Measurements from ENCODE around the gene SOX30.

SOX30 gene

GRCh38 chr5:157594257-157594656 is 58.0 kb downstream of the SOX30 start:
- Histone ChIP-seq H3K4me3 (ENCODE audit: low read depth in 1 of 2, low read length in 1 of 2) (no peak overlapping the region), H3K27me3 (no peaks in the 10 kb centered on the region), H3K9me3 (no peaks in the 10 kb centered on the region), H3K27ac (no peak overlapping the region), H3K36me3 (no peaks in the 10 kb centered on the region), H3K4me1 (ENCODE audit: control insufficient read depth in 1 of 2, insufficient read depth in 1 of 2, low read depth in 1 of 2, low read length in 1 of 2) (peaks cover 5 to 7% of the 10 kb centered on the region in 2 experiments)
- TF ChIP-seq, protein P1, sequence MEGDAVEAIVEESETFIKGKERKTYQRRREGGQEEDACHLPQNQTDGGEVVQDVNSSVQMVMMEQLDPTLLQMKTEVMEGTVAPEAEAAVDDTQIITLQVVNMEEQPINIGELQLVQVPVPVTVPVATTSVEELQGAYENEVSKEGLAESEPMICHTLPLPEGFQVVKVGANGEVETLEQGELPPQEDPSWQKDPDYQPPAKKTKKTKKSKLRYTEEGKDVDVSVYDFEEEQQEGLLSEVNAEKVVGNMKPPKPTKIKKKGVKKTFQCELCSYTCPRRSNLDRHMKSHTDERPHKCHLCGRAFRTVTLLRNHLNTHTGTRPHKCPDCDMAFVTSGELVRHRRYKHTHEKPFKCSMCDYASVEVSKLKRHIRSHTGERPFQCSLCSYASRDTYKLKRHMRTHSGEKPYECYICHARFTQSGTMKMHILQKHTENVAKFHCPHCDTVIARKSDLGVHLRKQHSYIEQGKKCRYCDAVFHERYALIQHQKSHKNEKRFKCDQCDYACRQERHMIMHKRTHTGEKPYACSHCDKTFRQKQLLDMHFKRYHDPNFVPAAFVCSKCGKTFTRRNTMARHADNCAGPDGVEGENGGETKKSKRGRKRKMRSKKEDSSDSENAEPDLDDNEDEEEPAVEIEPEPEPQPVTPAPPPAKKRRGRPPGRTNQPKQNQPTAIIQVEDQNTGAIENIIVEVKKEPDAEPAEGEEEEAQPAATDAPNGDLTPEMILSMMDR (IDR thresholded peaks at IDR 0.05): no peak

DNA sequence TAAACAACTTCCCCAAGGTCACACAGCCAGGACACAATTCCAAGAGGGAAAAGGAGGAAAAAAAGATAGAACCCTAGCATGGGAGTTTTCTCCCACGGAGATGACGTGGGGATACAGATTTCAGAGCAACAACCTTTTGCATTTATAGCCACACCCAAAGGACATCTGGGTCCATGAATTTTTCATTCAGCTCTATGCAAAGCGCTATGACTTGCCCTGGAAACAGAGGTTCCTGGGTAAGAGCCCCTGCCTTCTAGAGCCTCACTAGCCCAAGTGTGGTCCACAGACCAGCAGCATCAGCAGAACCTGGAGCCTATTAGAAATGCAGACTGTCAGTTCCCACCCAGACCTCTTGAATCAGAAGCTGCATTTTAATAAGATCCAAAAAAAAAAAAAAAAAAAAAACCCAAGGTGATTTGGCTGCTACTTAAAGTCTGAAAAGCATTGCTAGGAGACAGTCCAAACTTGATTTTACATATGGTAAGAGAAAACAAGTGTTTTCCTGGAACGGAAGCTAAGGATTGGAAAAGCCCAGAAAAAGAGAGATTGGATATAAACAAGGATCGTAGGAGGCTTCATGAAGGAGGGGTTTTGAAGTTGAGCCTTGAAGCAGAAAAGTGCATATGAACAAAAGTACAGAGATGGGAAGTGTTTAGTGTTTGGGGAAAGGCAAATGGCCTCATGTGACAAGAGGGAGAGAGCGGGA is 59.0 kb downstream of the SOX30 start:
- H3K4me1 ChIP-seq (ENCODE audit: control insufficient read depth in 1 of 2, insufficient read depth in 1 of 2, low read depth in 1 of 2, low read length in 1 of 2): peaks cover 5 to 7% of the 10 kb centered on the region in 2 experiments
- no peak overlapping the region for H3K27ac ChIP-seq
- H3K9me3 ChIP-seq: no peaks in the 10 kb centered on the region
- H3K36me3 ChIP-seq: no peaks in the 10 kb centered on the region
- TF ChIP-seq, protein P1 (IDR thresholded peaks at IDR 0.05): no peak
- no peak overlapping the region for H3K4me3 ChIP-seq (ENCODE audit: low read depth in 1 of 2, low read length in 1 of 2)
- no peaks in the 10 kb centered on the region for H3K27me3 ChIP-seq

- H3K27me3 ChIP-seq: no peaks in the 10 kb centered on the region
- no peak overlapping the region for H3K27ac ChIP-seq
- no peaks in the 10 kb centered on the region for H3K9me3 ChIP-seq
- TF ChIP-seq, protein P1 (IDR thresholded peaks at IDR 0.05): no peak
- H3K36me3 ChIP-seq: no peaks in the 10 kb centered on the region
- H3K4me1 ChIP-seq (ENCODE audit: control insufficient read depth in 1 of 2, insufficient read depth in 1 of 2, low read depth in 1 of 2, low read length in 1 of 2): peaks cover 5 to 7% of the 10 kb centered on the region in 2 experiments
- H3K4me3 ChIP-seq (ENCODE audit: low read depth in 1 of 2, low read length in 1 of 2): no peak overlapping the region
These were observed 59.6 kb downstream of the SOX30 start for GRCh38 chr5:157592594-157592993.

- Histone ChIP-seq H3K9me3 (no peaks in the 10 kb centered on the region), H3K27me3 (no peaks in the 10 kb centered on the region), H3K4me1 (ENCODE audit: control insufficient read depth in 1 of 2, insufficient read depth in 1 of 2, low read depth in 1 of 2, low read length in 1 of 2) (peaks cover 5 to 7% of the 10 kb centered on the region in 2 experiments), H3K27ac (no peak overlapping the region), H3K4me3 (ENCODE audit: low read depth in 1 of 2, low read length in 1 of 2) (no peak overlapping the region), H3K36me3 (no peaks in the 10 kb centered on the region)
- TF ChIP-seq, protein P1 (IDR thresholded peaks at IDR 0.05): no peak
These were observed 61.8 kb downstream of the SOX30 start for GRCh38 chr5:157590478-157590877.

GRCh38 chr5:157584628-157585027 is 67.6 kb downstream of the SOX30 start:
- TF ChIP-seq, protein P1 (IDR thresholded peaks at IDR 0.05): no peak
- Histone ChIP-seq H3K4me3 (ENCODE audit: low read depth in 1 of 2, low read length in 1 of 2) (no peak overlapping the region), H3K4me1 (ENCODE audit: control insufficient read depth in 1 of 2, insufficient read depth in 1 of 2, low read depth in 1 of 2, low read length in 1 of 2) (no peaks in the 10 kb centered on the region), H3K36me3 (no peaks in the 10 kb centered on the region), H3K9me3 (no peaks in the 10 kb centered on the region), H3K27ac (no peak overlapping the region), H3K27me3 (no peaks in the 10 kb centered on the region)

Data from neutrophil (primary cell).